GM19372 (cell line): ENCODE results near the gene CRPPA.
"Not testable (repeated sequence)": the region's sequence is repeated elsewhere in the genome, so short reads cannot be mapped to it uniquely, and the experiment has no call there.

Experiments
- ATAC-seq: cut with Tn5 transposase; IDR thresholded peaks from one replicate; pipeline ENCODE4 v1.9.1; 2021; ENCODE audit warnings: mild to moderate bottlenecking, low read depth, moderate library complexity; ENCODE audit not compliant: unreplicated experiment

Gene CRPPA

GRCh38 chr7:16399265-16399831, 22.0 kb downstream of the CRPPA start:
- no peak for ATAC-seq

- ATAC-seq: no peak
These were observed 23.0 kb downstream of the CRPPA start for GRCh38 chr7:16398146-16399017.

GRCh38 chr7:16397501-16398145, 23.7 kb downstream of the CRPPA start:
- no peak for ATAC-seq

GRCh38 chr7:16396766-16397500, 24.4 kb downstream of the CRPPA start:
- no peak for ATAC-seq

- no peak for ATAC-seq
These were observed 26.2 kb downstream of the CRPPA start for GRCh38 chr7:16395121-16395520.

- no peak for ATAC-seq
These were observed 27.4 kb downstream of the CRPPA start for GRCh38 chr7:16393862-16394422.

GRCh38 chr7:16392990-16393523, 28.3 kb downstream of the CRPPA start:
- no peak for ATAC-seq

GRCh38 chr7:16383786-16384185, 37.6 kb downstream of the CRPPA start:
- ATAC-seq: not testable (repeated sequence)

GRCh38 chr7:16383103-16383502, 38.2 kb downstream of the CRPPA start:
- ATAC-seq: not testable (repeated sequence)
